DMS114 treated with DMSO at 0.1 percent for 48 hours (cell line): ENCODE measurements around the gene MYCBP.
"Not testable (repeated sequence)": the region's sequence is repeated elsewhere in the genome, so short reads cannot be mapped to it uniquely, and the experiment has no call there.

Source experiments
- DNase-seq: peaks from one replicate; lab custom pipeline; 2025; ENCODE audit not compliant: unreplicated experiment; lab: John Stamatoyannopoulos, UW

The MYCBP gene

GRCh38 chr1:38873027-38873969 lies at the start of gene MYCBP:
Gene MYCBP (minus strand): TSS chr1:38873348. CDS start chr1:38873305, 43 bp downstream.
- DNase-seq, result peak; percentile 94

DNA sequence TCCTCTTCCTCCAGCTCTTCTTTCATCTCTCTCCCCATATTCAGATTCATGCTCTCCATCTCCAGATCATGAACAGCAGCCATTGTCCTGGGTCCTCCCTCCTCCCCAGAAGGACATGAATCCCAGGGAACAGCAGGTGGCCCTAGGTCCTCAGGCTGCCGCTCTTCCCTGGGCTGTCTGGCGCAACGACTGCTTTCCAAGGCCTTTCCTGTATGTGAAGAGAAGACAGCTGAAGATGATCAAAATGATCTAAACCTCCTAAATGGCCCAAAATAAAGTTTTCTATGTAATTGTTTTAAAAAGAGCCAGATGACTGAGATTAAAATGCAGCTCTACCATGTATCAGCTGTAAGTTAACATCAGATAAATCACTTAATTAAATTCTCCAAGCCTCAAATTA lies 46.0 kb upstream of the MYCBP start:
- no peak for DNase-seq

GRCh38 chr1:38918568-38918967 lies 45.4 kb upstream of the MYCBP start:
- DNase-seq, result no peak

DNA sequence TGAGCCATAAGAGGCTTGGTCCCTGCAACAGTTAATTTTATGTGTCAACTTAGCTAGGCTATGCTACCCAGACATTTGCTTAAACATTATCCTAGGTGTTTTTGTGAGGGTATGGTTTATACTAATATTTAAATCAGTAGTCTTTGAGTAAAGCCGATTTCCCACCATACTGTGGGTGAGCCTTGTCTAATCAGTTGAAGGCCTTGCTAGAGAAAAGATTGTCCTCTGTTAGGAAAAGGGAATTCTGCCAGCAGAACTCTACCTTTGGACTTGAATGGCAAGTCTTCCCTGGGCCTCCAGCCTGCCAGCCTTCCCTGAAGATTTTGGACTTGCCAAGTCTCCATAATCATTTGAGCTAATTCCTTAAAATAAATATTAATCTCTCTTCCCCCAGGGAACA lies 44.6 kb upstream of the MYCBP start:
- no peak for DNase-seq

DNA sequence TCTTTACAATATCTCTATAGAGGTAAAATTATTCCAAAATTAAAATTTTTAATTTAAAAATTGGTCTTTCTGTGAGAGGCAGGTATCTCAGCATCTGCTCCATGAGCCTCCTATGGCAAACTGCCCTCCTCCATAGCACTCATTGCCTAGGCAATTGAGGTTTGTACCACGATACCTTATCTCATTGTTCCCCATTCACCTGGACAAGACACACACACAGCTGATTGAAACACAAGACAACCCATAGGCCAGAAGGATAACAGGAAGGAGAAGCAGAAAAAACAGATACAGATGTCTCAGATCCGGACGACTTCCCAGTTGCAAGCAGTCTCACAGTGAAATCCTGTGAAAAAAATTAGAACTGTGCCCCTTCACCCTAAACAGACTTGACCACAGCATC lies 44.2 kb upstream of the MYCBP start:
- no peak for DNase-seq

DNA sequence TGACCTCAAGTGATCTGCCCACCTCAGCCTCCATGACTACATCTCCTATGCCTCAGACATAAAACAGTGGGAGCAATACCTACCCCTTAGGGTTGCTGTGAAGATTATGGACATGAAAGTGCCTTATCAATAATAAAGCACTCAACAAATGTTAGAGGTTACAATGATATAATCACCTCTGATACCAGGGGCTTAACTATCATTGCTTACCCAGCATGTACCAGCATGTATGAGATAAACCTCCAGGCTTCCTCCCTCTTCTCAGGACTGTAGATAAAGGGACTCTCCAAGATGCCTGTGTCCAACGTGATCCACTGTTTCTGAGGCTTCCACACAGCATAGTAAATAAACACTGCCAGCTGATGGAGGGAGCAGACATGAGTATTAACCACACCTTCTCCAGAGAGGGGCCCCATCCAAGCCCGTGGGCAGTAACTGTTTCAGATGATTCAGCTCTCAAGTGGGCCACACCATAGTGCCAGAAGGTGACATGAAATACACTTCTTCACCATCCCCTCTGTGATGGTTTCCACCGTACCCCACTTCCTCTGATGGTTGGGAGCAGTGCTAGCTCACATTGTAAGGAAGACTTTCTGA lies 42.3 kb upstream of the MYCBP start:
- DNase-seq, result no peak

DNA sequence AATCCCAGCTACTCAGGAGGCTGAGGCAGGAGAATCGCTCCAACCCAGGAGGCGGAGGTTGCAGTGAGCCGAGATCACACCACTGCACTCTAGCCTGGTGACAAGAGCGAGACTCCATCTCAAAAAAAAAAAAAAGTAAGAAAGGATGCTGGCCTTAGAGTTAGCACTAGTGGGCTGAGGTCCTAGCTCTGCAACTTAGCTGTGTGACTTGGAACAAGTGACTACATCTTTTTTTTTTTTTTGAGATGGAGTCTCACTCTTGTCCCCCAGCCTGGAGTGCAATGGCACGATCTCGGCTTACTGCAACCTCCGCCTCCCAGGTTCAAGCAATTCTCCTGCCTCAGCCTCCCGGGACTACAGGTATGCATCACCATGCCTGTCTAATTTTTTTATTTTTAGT lies 41.8 kb upstream of the MYCBP start:
- DNase-seq, result not testable (repeated sequence)

GRCh38 chr1:38908821-38909220 lies 35.7 kb upstream of the MYCBP start:
- DNase-seq, result no peak

DNA sequence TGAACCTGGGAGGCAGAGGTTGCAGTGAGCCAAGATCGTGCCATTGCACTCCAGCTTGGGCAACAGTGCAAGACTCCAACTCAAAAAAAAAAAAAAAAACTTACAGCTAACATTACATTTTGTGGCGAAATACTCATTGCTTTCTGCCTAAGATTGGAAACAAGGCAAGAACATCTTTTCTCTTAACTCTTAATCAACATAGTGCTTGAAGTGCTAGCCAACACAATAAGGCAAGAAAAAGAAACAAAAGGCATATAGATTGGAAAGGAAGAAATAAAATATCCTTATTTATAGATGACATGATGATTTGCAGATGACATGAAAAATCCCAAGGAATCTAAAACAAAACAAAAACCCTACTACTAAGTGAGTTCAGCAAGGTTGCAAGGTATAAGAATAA lies 32.8 kb upstream of the MYCBP start:
- DNase-seq, result no peak

DNA sequence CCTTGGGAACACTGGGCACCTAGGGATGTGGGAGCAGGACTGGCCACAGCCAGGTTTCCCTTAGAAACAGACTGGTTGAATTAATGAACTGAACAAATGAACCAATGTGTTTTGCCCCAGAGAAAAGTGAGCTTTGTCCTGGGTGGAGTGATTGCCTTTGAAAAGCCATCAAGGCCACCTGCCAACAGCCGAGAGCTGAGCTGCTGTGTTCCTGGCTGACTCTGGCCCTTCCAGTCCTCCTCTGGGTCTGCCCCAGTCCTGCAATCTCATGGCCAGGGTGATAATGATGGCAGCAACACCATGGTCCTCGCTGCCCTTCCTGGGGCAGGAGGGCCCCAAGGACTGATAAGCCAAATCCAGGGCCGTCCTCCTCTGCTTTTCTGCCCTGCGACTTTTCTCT lies 26.4 kb upstream of the MYCBP start:
- DNase-seq, result no peak

DNA sequence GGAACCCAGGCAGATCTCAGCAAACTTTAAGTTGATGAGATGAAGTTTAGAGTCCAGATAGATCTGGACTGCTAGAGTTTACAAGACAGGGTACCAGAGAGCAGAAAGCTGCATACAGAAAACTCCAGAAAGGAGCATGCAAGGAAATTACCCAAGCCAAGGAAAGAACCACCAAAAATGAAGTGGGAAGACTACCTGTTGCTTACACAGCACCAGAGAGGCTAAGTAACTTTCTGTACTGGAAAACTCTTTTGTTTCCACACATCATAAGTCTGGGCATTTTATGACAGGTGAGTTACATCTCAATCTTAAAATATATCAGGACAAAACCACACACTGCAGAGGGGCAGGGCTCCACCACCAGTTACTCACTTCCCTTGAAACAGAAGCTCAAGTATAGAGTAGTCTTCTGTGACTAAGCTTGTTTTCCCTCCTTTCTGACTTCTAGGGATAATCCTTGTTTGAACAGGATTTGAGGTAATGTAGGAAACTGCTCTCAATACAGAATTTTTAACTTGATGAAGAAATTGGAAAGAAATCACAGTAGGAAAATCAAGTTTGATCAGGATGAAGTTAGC lies 25.6 kb upstream of the MYCBP start:
- no peak for DNase-seq

DNA sequence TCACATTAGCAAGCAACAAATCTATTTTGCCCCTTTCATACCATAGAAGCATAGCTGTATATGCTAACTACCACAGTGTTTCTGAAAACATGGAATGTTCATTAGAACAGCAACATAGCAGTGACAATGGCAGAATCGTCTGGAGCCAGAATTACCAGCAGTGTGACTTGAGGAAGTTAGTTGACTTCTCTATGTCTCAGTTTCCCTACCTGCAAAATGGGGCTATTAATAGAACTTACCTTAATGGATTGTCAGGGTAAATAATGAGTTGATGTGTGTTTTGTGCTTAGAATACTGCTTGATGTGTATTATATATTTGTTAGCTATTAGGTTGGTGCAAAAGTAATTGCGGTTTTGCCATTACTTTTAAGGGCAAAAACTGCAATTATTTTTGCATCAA lies 23.0 kb upstream of the MYCBP start:
- DNase-seq, result no peak

- no peak for DNase-seq
These were observed 19.8 kb upstream of the MYCBP start for GRCh38 chr1:38892976-38893375.

DNA sequence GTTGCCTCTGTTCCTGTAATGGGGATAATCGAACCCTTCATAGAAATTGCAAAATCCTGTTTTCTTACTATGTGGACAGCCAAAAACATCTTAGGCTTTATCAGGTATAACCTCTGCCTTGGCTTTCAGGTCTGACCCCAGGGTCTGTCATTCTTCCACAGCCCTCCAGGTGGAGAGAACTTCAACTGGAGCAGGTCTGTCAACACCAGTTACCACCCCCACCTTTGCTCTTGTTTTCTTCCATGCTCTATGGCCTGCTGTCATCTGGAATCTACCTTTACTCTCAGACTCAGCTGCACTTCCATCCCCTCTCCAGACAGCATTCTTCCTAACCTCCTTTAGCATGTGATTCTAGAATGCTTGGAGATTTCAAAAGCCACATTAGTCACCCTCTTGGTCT lies 18.6 kb upstream of the MYCBP start:
- no peak for DNase-seq

GRCh38 chr1:38889589-38889988 lies 16.4 kb upstream of the MYCBP start:
- DNase-seq, result no peak

DNA sequence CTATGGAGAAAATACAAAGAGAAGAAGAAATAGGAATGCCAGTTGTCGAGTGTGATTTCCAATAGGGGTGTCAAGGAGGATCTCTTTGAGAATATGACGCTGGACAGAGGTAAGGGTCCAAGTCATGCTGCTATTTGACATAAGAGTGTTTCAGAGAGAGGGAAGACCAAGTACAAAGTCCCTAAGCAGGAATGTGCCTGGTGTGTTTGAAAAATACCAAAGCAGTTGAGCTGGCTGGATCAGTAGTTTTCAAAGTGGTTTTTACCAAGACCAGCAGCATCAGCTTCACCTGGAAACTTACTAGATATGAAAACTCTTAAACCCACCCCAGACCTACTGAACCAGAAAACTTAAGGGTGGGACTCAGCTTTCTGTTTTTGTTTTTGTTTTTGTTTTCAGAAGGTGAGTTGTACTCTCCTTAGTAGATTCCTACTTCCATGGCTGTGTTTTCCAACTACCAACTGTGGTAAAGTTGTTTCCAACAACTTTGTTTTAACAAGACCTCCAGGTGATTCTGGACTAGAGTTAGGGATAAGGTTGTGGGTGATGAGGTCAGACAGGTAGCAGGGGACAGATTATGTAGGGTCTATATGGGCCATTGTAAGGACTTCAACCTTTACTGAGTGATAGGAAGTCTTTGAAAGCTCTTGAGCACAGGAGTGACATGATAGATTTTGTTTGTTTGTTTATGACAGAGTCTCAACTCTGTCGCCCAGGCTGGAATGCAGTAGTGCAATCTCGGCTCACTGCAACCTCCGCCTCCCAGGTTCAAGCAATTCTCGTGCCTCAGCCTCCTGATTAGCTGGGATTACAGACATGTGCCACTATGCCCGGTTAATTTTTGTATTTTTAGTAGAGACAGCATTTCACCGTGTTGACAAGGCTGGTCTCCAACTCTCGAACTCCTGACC lies 15.5 kb upstream of the MYCBP start:
- DNase-seq, result no peak

GRCh38 chr1:38885092-38885491 lies 11.9 kb upstream of the MYCBP start:
- no peak for DNase-seq

- DNase-seq, result no peak
These were observed 8.3 kb upstream of the MYCBP start, which contains the start of gene GJA9 for GRCh38 chr1:38881487-38881886. Gene GJA9 (minus strand): TSS chr1:38881587. CDS start chr1:38876098, 5,489 bp downstream.

- no peak for DNase-seq
These were observed 2.7 kb upstream of the MYCBP start for GRCh38 chr1:38875811-38876210.

- no peak for DNase-seq
These were observed 634 bp downstream of the MYCBP start for GRCh38 chr1:38872401-38873026.

- DNase-seq, result no peak
These were observed 2.2 kb downstream of the MYCBP start for GRCh38 chr1:38870996-38871395.
